HG03558 (cell line): ENCODE results near the gene CD58.

ENCODE experiments used
- ATAC-seq: cut with Tn5 transposase; IDR thresholded peaks from one replicate; pipeline ENCODE4 v1.9.1; 2021; ENCODE audit warnings: moderate number of reproducible peaks; ENCODE audit not compliant: unreplicated experiment; ENCODE audit errors: extremely low read depth

CD58 gene

GRCh38 chr1:116481934-116482333, 88.9 kb downstream of the CD58 start:
- no peak for ATAC-seq

DNA sequence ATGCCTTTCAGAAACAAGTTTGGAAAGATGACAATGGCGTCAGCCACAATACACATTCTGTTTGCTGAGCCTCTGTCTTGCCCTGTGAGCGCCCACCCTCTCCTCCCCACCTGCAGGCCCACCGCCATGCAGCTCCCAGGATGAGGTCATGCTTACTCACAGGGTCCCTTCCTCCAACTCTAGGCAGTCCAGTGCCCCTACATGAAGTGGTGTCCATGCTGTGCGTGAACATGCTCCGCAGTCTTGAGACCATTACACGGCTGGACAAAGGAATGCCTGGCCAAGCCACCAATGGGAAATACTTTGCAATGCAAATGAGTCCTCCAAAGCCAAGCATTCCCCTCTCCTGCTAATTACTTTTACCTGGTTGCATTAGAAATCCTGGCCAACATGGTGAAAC, 92.2 kb downstream of the CD58 start:
- ATAC-seq: no peak

- no peak for ATAC-seq
These were observed 93.4 kb downstream of the CD58 start for GRCh38 chr1:116477429-116477828.

DNA sequence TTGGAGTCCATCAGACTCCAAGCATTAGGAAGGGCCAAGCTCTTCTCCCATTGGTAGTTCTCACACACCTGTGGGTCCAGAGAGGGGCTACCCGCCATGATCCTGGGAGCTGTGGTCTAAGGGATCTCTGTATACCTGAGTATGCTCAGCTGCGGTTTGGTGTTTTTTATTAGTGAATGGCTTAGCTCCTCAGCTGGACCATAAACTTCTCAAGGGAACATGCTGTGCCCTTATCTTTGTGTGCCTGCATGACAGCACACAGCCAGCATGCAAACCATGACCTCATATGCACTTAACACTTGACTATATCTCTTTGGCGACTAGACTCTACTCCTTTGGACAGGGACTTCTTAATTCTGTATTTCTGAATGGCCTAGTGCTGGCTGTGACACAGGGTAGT, 94.5 kb downstream of the CD58 start:
- ATAC-seq: no peak

- no peak for ATAC-seq
These were observed 95.0 kb downstream of the CD58 start for GRCh38 chr1:116475850-116476218.

DNA sequence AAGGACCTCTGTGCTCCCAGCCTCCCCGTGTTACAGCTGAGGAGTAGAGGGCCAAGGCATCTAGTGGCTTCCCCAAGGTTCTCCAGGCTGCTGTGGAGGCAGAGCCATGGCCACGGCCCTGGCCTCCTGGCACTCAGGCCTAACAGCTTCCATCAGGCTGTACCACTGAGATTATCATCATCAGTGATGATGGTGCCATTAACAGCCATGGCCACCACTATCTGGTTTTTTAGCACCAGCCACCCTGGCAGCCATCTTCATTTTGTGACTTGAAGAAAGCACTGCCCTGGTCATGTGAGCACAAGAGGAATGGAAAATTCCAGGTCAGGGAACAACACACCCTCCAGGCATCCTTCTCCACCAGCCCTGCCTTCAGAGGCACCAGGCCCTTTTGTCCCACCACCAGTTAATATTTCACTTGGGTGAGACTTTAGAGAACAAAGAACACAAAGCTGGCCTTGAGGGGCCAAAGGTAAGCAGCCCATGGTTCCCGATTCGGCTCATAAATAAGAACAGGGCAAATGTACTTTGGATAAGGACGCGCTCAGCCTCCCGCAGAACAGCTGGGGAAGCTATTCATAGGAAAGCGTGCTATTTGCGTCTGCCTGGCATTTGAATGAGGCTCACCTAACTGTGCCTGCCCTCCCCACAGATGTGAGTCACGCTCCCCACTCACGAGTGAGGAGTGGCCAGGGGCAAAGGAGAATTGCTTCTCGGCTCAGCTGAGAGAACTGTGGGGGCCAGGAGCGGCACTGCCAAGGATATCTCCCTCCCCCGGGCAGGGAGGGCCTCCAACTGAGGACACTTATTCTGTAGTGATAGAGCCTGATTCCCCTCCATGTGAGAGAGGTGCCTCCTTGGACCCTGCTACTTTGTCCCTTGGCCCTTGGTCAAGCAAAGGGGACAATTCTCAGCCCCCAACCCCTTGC, 95.6 kb downstream of the CD58 start:
- no peak for ATAC-seq

GRCh38 chr1:116472431-116472961, 98.3 kb downstream of the CD58 start:
- ATAC-seq: no peak

GRCh38 chr1:116471241-116471640, 99.6 kb downstream of the CD58 start:
- ATAC-seq: no peak

DNA sequence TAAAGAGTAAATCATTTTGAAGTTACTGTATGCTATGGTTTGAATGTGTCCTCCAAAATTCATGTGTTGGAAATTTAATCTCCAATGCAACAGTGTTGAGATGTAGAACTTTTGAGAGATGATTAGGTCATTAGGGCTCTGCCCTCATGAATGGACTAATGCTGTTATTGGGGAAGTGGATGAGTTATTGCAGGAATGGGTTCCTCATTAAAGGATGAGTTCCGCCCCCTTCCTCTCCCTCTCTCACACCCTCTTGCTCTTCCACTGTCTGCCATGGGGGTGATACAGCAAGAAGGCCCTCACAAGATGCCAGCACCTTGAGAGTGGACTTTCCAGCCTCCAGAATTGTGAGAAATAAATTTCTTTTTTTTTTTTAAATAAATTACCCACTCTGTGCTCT, 100.2 kb downstream of the CD58 start:
- ATAC-seq: no peak

- ATAC-seq: no peak
These were observed 103.8 kb downstream of the CD58 start for GRCh38 chr1:116466810-116467557.

GRCh38 chr1:116465845-116466685, 104.8 kb downstream of the CD58 start:
- no peak for ATAC-seq

DNA sequence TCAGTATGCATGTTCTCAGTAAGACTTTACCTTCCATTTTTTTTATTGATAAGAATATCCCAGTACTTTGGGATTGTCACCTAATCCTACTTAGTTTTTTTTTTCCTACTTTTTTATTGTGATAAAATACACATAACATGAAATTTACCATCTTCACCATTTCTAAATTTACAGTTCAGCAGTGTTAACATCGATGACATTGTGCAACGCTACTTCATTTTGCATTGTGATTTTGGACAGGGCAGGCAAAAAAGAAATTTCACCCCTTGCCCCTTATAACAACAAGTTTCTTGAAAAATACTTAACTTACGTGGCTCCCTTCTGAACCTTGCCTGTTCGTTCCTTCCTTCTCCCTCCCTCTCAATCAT, 105.4 kb downstream of the CD58 start:
- ATAC-seq: no peak
